ENCODE measurements around the gene SERPINB8.

SERPINB8 gene

DNA sequence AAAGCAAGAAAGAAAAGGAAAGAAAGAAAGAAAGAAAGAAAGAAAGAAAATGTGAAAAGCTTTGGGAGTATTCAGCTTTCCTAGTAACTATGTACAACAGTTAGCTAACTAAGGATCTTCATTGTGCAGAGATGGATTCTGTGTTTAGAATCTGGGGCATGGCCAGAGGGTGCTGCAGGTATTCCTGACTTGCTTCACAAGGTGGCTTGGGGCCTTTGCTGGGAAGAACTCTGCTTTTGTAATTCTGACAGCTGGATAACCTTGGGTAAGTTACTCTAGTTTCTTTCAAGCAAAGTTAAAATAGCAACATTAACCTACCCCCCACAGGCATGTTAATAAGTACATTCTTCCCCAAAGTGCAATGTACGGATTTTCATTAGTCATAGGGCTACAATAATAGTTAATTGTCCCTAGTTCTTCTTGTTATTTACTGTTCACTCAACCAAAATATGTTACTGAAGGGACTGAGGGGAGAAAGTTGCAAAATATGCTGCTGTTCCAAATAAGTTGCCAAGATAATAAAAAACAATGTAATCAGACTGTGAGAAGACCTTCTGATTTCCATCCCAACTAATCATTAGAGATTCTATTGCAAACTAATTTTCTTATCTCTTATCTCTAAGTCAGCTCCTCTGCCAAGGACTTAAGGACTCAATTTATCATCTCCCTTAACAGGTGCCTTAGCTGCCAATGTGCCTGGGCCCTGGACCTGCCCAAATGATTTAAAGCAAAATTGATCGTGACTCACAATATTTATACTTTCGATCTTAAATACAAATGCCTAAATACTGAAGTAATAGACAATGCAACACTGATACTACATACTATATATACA lies 50.3 kb downstream of the SERPINB8 start:
- no peak for DNase-seq

DNA sequence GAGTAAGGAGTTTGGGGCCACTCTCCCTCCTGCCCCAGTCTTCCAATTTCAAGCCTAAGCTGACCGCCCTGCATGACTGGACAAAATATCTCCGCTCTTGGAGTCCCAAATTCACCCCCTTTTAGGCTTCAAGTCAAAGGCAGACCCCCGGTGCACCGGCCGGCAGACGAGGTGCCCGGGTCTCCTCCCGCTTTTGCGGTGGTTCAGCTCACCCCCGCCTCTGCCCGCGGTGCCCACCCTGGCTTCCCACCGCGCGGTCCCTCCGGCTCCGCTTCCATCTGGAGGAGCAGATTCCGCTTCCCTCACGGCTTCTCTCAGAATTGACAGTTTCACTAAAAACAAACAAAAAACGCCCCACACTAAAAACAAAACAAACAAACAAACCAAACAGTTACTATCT lies 56.5 kb downstream of the SERPINB8 start:
- DNase-seq = no peak

DNA sequence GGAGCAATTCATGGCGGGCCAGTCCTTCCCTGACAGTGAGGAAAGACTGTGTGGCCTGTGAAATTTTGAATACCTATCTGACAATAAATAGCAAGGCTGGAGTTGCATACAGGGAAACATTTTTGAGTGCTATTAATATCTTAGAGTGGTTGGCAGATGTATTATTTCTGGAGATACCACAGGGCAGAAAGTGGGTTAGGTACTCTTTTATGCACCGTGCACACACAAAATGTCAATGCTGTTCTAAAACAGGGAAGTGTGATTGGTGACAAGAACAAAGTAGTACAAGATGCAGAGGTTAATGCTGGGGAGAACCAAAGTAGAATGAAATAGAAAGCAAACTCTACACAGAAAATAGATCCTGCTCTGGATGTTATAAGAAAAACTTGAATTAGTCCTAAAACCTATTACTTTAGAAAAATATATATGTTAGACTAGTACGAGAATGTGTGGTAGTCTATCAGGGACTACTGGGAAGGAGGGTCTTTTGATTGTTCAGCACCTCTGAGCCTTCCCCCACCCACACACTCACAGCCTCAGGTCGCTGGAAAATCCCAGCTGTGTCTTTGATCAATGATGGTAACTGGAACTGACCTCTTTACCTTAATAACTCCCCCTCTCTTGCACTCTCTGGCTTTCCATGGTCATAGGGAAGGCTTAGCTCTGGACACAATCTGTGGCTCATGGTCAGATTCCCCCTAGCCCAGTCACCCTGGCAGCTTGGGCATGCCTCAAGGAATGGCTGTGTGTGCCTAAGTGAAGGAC lies 58.2 kb downstream of the SERPINB8 start:
- DNase-seq = no peak

DNA sequence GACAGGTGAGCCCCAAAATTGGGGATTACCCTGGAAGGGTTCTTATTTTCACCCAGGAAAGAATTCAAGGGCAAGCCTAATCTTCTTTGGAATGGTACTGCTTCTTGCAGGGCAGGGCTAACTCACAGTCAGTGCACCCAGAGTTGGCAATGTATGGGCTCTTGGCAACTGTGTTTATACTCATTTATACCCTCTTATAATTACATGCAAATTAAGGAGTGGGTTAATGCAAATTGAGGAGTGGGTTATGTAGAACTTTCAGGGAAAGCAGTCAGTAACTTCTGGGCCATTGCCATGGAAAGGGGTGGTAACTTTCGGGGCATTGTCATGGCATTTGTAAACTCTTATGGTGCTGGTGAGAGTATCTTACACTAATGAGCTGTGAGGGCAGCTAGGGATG lies 59.2 kb downstream of the SERPINB8 start:
- DNase-seq = no peak

DNA sequence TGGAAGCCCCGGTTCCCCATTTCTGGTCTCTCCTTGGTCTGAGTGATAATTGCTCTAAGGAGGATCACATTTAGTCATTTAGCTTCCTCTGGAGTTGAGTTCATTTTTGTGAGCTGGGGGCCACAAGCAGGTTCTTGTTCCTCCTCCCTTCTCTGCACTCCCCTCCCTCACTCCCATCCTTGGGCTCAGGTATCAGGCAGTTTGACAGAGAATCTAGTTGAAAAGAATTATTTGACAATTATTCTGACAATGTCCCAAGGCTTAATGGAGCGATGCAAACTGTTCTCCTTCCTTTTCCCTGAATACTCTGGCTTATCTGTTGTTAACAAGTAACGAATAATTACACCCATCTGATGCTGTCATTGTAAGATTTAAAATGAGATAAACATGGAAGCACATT lies 61.5 kb downstream of the SERPINB8 start:
- no peak for DNase-seq

DNA sequence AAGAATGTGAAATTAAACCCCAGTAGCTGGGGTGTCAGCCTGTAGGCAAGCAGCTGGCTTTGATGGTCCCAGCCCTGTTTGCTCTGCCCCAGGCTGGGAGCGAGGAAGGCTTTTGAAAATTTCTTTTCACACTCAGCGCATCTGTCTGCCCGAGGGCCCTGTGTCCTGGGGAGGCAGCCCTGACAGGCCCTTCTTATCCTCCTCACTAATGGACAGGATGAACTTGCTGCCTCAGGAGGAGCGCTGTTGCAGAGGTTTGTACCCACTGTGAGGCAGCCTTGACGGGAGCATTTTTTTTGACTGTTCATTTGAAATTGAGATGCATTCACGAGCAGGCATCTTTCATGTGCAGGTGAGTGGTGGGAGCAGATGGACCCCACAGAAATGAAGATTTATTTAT lies 62.4 kb downstream of the SERPINB8 start:
- no peak for DNase-seq

DNA sequence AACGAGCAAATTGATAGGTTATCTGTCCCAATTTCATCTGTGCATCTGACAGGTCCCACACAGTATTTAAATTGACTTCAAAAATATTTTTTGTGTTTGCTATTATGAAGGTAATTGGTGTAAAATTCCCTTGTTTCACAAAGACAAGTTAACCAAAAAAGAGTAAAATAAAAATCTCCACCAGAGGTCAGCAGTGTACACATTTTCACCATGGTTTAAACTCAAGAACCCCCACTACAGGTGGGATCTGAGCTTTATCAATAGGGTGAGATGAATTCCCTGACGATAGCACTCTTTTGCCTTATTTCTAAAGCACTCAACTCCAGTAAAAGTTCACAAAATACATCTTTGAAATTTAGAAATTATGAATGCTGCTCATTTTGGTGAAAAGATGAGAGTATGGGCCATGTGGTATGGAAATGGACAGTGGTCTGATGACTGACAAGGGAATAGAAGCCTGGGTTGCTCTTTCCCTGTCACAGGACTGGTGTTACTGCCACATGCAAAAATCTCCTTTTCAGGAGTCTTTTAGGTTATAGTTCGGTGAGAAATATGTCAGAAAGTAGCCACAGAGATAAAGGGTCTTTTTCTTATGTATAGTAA lies 68.0 kb downstream of the SERPINB8 start:
- peak in 1 of 2 experiments; percentile 10 for DNase-seq
